Common myeloid progenitor, CD34-positive (primary cell): ENCODE results near the gene CHKA.
A peak's percentile ranks its signal among the peaks of the same experiment; 100 is the strongest.

Source experiments
- CTCF ChIA-PET: fragments of 350-600 bp; sonication (Branson Sonifier 250); formaldehyde crosslinking; loops from one replicate; lab custom pipeline; 2021; ENCODE audit warnings: antibody characterized with exemption; lab: Charles Lee
- POLR2A ChIA-PET: fragments of 350-600 bp; sonication (Branson Sonifier 250); formaldehyde crosslinking; loops from one replicate; lab custom pipeline; 2021; ENCODE audit warnings: antibody characterized with exemption; lab: Charles Lee
- DNase-seq, 3 donors: peaks; one replicate each; pipeline versions ENCODE4 v3.0.0 to v3.0.0-alpha.2; 2013
- H3K27ac ChIP-seq, 2 experiments: 1 replicate in 1 of 2; 2 replicates in 1 of 2; pipeline ENCODE4 v1.7.0; 2013; ENCODE audit warnings: inconsistent platforms in 2 of 2, low read length in 2 of 2, mild to moderate bottlenecking in 2 of 2, low read depth in 1 of 2, moderate library complexity in 1 of 2; ENCODE audit not compliant: severe bottlenecking in 2 of 2, insufficient read depth in 1 of 2, poor library complexity in 1 of 2
- H3K27me3 ChIP-seq, 5 experiments: replicated peaks in 2 of 5; 1 replicate in 3 of 5; 2 replicates in 2 of 5; pipeline versions ENCODE4 v1.6.1 to v1.7.0; 2013; ENCODE audit warnings: low read length in 4 of 5, mild to moderate bottlenecking in 2 of 5, moderate library complexity in 2 of 5, inconsistent platforms in 1 of 5; ENCODE audit not compliant: insufficient read depth in 5 of 5, control insufficient read depth in 4 of 5
- H3K36me3 ChIP-seq, 4 experiments: 1 replicate in 2 of 4; 2 replicates in 2 of 4; pipeline versions ENCODE4 v1.6.1 to v1.7.0; 2013; ENCODE audit warnings: low read length in 3 of 4, control low read depth in 1 of 4, mild to moderate bottlenecking in 1 of 4; ENCODE audit not compliant: control insufficient read depth in 4 of 4, insufficient read depth in 4 of 4
- H3K4me1 ChIP-seq, 4 experiments: 1 replicate in 3 of 4; 2 replicates in 1 of 4; pipeline versions ENCODE4 v1.6.1 to v1.7.1; 2013; ENCODE audit warnings: low read length in 3 of 4, mild to moderate bottlenecking in 3 of 4, control low read depth in 1 of 4, inconsistent platforms in 1 of 4, moderate library complexity in 1 of 4; ENCODE audit not compliant: control insufficient read depth in 4 of 4, insufficient read depth in 4 of 4; ENCODE audit errors: control extremely low read depth in 1 of 4
- H3K4me3 ChIP-seq, 7 experiments: 1 replicate in 4 of 7; 2 replicates in 3 of 7; pipeline versions ENCODE4 v1.5.1 to v1.7.0; 2013; ENCODE audit warnings: mild to moderate bottlenecking in 7 of 7, low read length in 6 of 7, moderate library complexity in 6 of 7, inconsistent platforms in 2 of 7, low read depth in 2 of 7, control low read depth in 1 of 7; ENCODE audit not compliant: insufficient read depth in 4 of 7, control insufficient read depth in 1 of 7; ENCODE audit errors: extremely low read depth in 1 of 7
- H3K9me3 ChIP-seq, 5 experiments: 1 replicate in 4 of 5; 2 replicates in 1 of 5; pipeline versions ENCODE4 v1.6.1 to v1.7.1; 2013; ENCODE audit warnings: low read length in 4 of 5, mild to moderate bottlenecking in 2 of 5, inconsistent platforms in 1 of 5, low read depth in 1 of 5, moderate library complexity in 1 of 5; ENCODE audit not compliant: control insufficient read depth in 4 of 5, insufficient read depth in 2 of 5; ENCODE audit errors: control extremely low read depth in 1 of 5
- WGBS: methylation state at CpG from one replicate; pipeline ENCODE4 v1.1.5; 2013; ENCODE audit not compliant: insufficient coverage; 5-methylcytosine and 5-hydroxymethylcytosine counted together

CHKA gene

DNA sequence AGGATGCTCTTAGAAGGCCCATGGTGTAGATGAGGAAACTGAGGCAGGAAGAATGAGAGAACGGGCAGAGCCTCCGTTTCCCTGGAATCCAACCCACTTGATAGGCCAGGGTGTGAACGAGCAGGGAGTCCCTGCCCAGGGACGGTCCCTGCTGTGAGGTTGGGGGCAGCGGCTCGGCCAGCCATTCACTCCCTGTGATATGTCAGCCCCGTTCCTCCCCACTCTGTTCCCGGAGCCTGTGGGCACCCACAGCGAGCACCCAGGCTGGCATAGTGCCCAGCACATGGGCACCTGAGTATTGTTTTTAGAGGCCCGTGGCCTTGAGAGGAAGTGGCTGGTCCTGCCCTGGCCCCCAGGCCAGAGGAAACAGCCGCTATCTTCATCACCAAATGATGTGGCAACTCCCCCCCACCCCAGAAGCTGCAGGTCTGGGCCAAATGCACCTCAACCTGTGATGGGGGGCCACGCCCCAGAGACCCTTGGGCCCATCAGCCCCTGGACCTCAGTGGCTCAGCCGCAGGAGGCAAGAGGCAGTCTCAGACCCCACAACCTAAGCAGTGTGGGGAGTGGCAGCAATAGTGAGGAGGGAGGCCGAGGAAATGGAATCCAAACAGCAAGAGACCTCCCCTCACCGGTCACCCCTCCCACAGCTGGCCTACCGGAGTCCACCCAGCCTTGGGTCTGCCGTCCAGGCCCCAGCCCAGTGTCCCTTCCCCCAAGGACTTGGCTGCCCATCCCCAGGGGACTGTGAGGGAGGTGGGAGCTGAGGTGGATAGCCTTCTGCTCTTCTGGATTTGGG is 108.9 kb downstream of the CHKA start:
- Histone ChIP-seq H3K27ac (no peak overlapping the region), H3K4me3 (peak overlapping the region in 1 of 7 experiments; percentile 24), H3K4me1 (peaks cover 0 to 75% (median 62%) of the 10 kb centered on the region in 4 experiments), H3K36me3 (no peaks in the 10 kb centered on the region), H3K27me3 (no peaks in the 10 kb centered on the region), H3K9me3 (no peaks in the 10 kb centered on the region)
- CTCF ChIA-PET: interaction anchor here (4.4 kb wide), 1 partner anchor 30 kb away, joined by 25 read pairs; no protein-coding TSS in a partner anchor
- DNase-seq: peak in 2 of 3 donors; percentile 33 to 51
- 54% methylated on average over 11 of the region's 17 CpGs for WGBS
- POLR2A ChIA-PET: interaction anchor here (0.6 kb wide), 1 partner anchor 186 kb away, joined by 4 read pairs; no protein-coding TSS in a partner anchor

DNA sequence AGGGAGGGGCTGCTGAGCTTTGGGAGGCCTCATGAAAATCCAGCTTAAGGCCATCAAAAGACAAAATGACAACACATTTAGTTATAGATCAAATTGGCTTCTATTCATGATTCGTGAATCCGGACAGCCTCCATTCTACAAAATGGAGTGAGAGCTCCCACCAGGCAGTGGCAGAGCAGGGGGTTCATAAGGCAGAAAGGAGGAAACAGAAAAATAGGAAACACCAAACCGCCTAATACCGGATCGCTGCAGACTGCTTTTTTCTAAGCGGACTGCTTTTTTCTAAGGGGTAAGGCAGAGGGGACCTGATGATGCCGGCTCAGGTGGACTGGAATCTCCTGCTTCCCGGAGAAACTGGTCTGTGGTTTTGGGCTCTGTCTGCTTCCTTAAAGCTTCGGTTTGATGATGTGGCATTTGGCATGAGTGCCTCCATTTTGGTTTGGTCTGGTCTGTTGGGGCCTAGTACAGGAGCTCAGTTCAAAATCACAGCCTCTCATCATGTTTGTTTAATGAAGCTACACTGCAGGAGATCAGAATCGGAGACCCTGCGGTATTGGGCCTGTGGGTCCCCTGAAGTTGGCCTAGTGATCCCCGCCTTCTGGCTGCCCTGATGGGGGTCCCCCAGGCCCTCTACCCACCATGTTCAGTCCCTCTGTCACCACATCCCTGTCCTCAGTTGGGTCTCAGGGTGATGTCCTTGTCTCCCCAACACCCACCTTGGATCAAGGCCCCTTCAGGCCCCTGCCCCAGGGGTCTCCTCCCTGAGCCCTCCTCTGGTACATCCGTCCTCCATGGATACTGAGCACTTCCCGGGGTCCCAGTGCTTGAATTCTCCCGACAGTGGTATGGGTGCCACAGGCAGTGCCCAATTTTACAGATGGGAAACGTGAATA is 109.9 kb downstream of the CHKA start:
- ChIA-PET POLR2A (interaction anchor here (1.1 kb wide), 1 partner anchor 8 kb away, joined by 4 read pairs; no protein-coding TSS in a partner anchor), CTCF (interaction anchor here (1.2 to 4.4 kb wide), 8 partner anchors 8 to 65 kb away, joined by 3 to 25 read pairs (median 8); partner anchors contain the start of genes NDUFS8 and TCIRG1)
- H3K4me3 ChIP-seq: peak overlapping the region in 4 of 7 experiments; percentile 19 to 65 (median 38)
- H3K9me3 ChIP-seq: no peaks in the 10 kb centered on the region
- 38% methylated on average over 15 of the region's 16 CpGs for WGBS
- H3K27ac ChIP-seq: no peak overlapping the region
- peak in 2 of 3 donors; percentile 64 to 71 for DNase-seq
- no peaks in the 10 kb centered on the region for H3K36me3 ChIP-seq
- H3K27me3 ChIP-seq: no peaks in the 10 kb centered on the region
- peaks cover 0 to 81% (median 66%) of the 10 kb centered on the region in 4 experiments for H3K4me1 ChIP-seq

DNA sequence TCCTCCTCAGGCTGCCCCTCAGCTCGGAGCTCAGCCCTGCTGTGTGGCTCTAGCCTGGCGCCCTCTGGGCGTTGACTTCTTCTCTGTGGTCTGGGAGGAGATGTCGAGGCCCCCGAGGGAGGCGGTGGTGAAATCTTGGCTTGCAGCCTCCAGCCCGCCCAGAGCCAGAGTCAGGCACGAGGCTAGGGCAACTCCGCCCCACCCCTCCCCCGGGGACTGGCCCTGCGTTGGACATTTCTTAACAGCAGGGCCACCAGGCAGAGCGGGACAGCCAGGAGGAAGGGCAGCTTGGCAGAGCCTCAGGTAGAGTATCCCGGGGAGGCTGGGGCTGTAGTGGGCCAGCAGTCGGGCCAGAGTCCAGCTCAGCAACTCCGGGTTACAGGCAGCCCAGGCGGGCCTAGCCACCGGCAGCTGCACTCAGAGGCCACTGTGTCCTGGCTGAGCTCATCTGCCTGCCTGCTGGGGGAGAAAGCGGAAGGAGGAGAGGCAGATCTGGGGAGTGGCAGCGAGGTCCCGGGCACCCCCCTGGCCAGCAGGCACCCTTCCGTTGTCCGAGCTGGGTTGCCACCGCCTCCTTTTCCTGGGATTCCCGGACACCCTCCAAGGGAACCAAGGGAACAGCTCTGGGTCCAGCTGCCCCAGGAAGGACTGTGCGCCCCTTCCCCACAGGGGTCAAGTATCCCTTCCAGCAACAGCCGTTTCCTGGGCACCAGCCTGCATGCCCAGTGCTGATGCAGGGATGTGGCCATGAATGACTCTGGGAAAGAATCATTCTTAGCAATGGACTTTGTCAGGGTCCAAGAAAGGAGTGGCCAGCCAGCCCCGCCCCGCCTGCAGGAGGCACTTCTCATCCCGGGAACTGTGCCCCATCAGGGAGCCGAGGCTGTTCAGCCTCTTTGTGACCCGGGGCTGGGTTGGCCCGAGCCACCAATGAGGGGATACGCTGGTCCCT is 110.8 kb downstream of the CHKA start, which contains the start of gene ALDH3B1:
ALDH3B1 (plus strand) TSS at position 238 of the 952 bp plus-strand sequence. CDS start 4,971 bp downstream, outside the sequence.
- ChIA-PET CTCF (interaction anchor here (1.1 to 4.4 kb wide), 12 partner anchors 9 to 198 kb away, joined by 3 to 25 read pairs (median 6); partner anchors contain the start of genes NDUFS8 and TCIRG1), POLR2A (interaction anchor here (1.1 kb wide), 1 partner anchor 9 kb away, joined by 4 read pairs; no protein-coding TSS in a partner anchor)
- DNase-seq: peak; percentile 57 to 84 (median 76)
- no peaks in the 10 kb centered on the region for H3K36me3 ChIP-seq
- 39% methylated on average over 30 of the region's 33 CpGs for WGBS
- H3K4me3 ChIP-seq: peak within 1 kb of the TSS in 5 of 7 experiments; percentile 19 to 65 (median 48)
- no peaks in the 10 kb centered on the region for H3K9me3 ChIP-seq
- H3K27ac ChIP-seq: peak within 1 kb of the TSS in 1 of 2 experiments; percentile 63
- H3K27me3 ChIP-seq: no peaks in the 10 kb centered on the region
- peaks cover 0 to 86% (median 69%) of the 10 kb centered on the region in 4 experiments for H3K4me1 ChIP-seq

DNA sequence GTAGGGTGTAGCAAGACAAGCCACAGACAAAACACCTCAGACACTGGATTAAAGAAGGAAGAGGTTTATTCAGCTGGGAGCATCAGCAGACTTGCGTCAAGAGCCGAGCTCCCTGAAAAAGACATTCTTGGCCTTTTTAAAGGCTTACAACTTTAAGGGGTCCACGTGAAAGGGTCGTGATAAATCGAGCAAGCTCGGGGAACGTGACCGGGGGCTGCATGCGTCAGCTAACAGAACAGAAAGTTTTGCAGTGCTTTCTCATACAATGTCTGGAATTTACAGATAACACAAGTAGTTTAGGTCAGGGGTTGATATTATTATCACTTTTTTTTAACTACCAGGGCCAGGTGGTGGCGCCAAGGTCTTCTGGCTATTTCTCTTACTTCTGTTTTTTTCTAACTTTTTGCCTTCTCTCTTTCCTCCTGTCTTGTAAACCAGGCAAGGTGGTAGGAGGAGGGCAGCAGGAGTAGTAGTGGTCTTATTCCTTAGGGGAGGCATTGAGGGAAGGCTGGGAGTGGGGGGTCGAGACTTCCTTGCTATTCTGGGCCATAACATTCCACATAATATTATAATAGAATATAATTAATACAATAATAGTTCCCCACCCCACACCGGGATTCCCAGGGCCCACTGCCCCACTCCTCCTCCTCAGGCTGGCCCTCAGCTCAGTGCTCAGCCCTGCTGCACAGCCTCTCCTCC is 111.6 kb downstream of the CHKA start:
- Histone ChIP-seq H3K9me3 (no peaks in the 10 kb centered on the region), H3K4me1 (peaks cover 0 to 88% (median 72%) of the 10 kb centered on the region in 4 experiments), H3K27ac (peak overlapping the region in 1 of 2 experiments; percentile 63), H3K36me3 (no peaks in the 10 kb centered on the region), H3K4me3 (peak overlapping the region in 3 of 7 experiments; percentile 48 to 65 (median 54)), H3K27me3 (no peaks in the 10 kb centered on the region)
- DNase-seq: peak; percentile 75 to 94 (median 88)
- WGBS: 17% methylated on average over 8 of the region's 12 CpGs
- POLR2A ChIA-PET: no interaction called here
- CTCF ChIA-PET: interaction anchor here (0.8 to 4.4 kb wide), 14 partner anchors 10 to 199 kb away, joined by 3 to 25 read pairs (median 4); partner anchors contain the start of genes NDUFS8 and TCIRG1

DNA sequence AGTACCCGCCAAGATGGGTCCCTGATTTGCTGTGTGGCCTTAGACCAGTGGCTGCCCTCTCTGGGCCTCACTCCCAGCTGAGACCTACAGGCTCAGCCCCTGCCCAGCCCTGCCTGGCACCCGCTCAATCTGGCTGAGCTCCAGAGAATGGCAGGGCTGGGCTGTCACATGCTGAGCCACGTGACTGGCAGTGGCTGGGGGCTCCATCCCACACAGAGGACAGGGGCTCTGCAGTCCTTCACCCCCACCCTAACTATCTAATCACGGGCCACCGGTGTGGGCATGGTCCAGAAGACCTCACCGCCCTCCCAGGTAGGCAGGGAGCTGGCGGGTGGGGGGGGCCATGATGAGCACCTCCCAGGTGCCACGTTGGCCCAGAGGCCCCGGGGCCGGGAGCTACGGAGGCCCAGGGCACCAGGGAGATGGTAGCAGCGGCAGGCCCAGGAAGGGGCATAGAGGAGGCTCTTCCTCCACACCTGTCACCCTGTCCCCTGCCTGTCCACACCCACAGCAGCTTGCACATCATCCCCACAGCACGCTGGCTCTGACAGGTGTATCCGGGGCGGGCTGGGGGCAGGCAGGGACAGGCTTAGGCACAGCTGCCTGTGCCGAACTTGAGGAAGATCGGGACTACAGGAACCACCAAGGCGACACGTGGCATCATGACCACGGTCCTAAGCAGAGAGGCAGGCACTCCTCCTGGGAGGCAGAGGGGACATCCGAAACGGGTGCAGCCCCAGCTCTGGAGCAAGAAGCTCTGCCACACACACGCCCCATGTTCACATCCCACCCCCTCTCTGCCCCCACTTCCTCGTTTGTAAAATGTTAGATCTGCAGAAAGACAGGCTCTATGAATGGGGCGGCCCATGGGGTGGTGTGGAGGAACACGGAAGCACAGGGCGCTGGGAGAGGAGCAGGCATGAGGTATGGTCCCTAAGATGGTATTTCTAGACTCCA is 112.5 kb downstream of the CHKA start:
- Histone ChIP-seq H3K36me3 (no peaks in the 10 kb centered on the region), H3K4me1 (peaks cover 0 to 86% (median 75%) of the 10 kb centered on the region in 4 experiments), H3K9me3 (no peaks in the 10 kb centered on the region), H3K4me3 (peak overlapping the region in 2 of 7 experiments; percentile 48 to 65), H3K27ac (peak overlapping the region in 1 of 2 experiments; percentile 63), H3K27me3 (no peaks in the 10 kb centered on the region)
- 31% methylated on average over 16 of the region's 27 CpGs for WGBS
- peak in 2 of 3 donors; percentile 69 to 86 for DNase-seq
- POLR2A ChIA-PET: no interaction called here
- CTCF ChIA-PET: interaction anchor here (0.8 to 4.4 kb wide), 12 partner anchors 10 to 134 kb away, joined by 3 to 25 read pairs (median 4); no protein-coding TSS in a partner anchor
